ENCODE results near the gene RPS6KA2.

The RPS6KA2 gene

DNA sequence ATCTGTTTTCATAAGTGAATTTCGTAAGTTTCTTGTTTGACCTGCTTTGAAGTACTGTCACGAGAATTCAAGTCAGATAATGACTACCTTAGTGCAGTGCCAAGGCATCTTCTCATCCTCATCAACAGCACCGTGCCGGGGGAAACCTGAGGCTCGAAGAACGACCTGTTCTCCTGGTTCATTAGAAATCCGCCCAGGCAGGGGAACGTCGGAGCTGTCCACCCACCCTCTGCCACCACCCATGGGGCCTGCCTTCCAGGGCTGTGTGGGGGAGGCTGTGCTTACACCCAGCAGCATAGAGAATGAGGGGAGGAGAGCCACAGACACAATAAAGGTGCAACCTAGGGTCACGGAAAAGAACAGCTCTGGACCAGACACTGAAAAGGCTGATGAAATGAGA, 142.2 kb downstream of the RPS6KA2 start:
- Histone ChIP-seq H3K27ac (ENCODE audit: low read length) (no peak overlapping the region), H4K20me1 (ENCODE audit: insufficient read depth, low read length) (no peaks in the 10 kb centered on the region), H3K4me3 (ENCODE audit: low read depth in 1 of 2, low read length in 2 of 2) (no peak overlapping the region), H3K27me3 (ENCODE audit: insufficient read depth, low read length, poor library complexity) (no peaks in the 10 kb centered on the region), H3K9ac (ENCODE audit: low read depth, low read length) (no peak overlapping the region), H3K4me1 (ENCODE audit: insufficient read depth, low read length) (peaks cover 23% of the 10 kb centered on the region), H3K79me2 (ENCODE audit: insufficient read depth, low read length) (no peaks in the 10 kb centered on the region), H3K4me2 (ENCODE audit: insufficient read depth, low read length) (no peak overlapping the region), H2AFZ (ENCODE audit: low read depth, low read length) (no peak overlapping the region), H3K9me3 (ENCODE audit: insufficient read depth, low read length, severe bottlenecking) (no peaks in the 10 kb centered on the region), H3K36me3 (ENCODE audit: insufficient read depth, low read length) (no peaks in the 10 kb centered on the region)
- ATAC-seq (ENCODE audit: insufficient read depth, low read depth) = no peak
- no peak for DNase-seq
- TF ChIP-seq, protein P1, sequence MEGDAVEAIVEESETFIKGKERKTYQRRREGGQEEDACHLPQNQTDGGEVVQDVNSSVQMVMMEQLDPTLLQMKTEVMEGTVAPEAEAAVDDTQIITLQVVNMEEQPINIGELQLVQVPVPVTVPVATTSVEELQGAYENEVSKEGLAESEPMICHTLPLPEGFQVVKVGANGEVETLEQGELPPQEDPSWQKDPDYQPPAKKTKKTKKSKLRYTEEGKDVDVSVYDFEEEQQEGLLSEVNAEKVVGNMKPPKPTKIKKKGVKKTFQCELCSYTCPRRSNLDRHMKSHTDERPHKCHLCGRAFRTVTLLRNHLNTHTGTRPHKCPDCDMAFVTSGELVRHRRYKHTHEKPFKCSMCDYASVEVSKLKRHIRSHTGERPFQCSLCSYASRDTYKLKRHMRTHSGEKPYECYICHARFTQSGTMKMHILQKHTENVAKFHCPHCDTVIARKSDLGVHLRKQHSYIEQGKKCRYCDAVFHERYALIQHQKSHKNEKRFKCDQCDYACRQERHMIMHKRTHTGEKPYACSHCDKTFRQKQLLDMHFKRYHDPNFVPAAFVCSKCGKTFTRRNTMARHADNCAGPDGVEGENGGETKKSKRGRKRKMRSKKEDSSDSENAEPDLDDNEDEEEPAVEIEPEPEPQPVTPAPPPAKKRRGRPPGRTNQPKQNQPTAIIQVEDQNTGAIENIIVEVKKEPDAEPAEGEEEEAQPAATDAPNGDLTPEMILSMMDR (IDR thresholded peaks at IDR 0.05; ENCODE audit: borderline replicate concordance, extremely low read depth, low read length, poor library complexity, severe bottlenecking) = no peak
- no peak for TF ChIP-seq EZH2 (IDR thresholded peaks at IDR 0.05; ENCODE audit: borderline replicate concordance, low read depth, low read length, severe bottlenecking)

DNA sequence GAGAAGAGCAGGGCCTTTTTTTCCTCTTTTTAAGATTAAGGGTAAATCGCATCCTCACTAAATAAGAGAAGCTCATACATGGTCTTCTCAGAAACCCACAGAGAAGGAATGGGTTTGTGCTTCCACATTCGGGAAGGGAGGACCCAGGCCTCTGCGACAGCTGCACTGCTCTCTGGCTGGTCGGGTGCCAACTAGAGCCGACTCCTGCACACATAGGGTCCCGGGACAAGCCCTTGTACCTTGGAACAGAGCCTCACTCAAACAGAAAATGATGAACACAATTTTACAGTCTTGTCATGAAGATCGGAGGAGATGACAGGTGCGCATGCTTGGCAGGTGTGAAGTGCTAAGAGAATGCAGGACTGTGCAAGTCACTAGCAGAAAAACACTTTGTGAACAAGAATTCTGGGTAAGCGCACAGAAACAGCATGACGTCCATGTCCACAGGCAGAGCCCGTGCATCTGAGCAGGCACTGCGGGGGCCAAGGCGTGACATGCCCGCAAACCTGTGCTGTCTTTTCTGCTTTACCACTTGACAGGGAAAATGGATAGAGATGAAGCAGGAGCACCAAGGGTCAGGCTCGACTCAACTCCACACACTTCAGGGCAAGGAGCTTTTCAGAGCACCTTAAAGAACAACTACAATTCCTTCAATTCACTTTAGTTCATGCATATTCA, 143.3 kb downstream of the RPS6KA2 start:
- Histone ChIP-seq H3K79me2 (ENCODE audit: insufficient read depth, low read length) (no peaks in the 10 kb centered on the region), H2AFZ (ENCODE audit: low read depth, low read length) (no peak overlapping the region), H3K27me3 (ENCODE audit: insufficient read depth, low read length, poor library complexity) (no peaks in the 10 kb centered on the region), H3K9ac (ENCODE audit: low read depth, low read length) (no peak overlapping the region), H3K4me2 (ENCODE audit: insufficient read depth, low read length) (no peak overlapping the region), H4K20me1 (ENCODE audit: insufficient read depth, low read length) (no peaks in the 10 kb centered on the region), H3K9me3 (ENCODE audit: insufficient read depth, low read length, severe bottlenecking) (no peaks in the 10 kb centered on the region), H3K27ac (ENCODE audit: low read length) (no peak overlapping the region), H3K4me1 (ENCODE audit: insufficient read depth, low read length) (peaks cover 20% of the 10 kb centered on the region), H3K4me3 (ENCODE audit: low read depth in 1 of 2, low read length in 2 of 2) (no peak overlapping the region), H3K36me3 (ENCODE audit: insufficient read depth, low read length) (no peaks in the 10 kb centered on the region)
- TF ChIP-seq, protein P1 (IDR thresholded peaks at IDR 0.05; ENCODE audit: borderline replicate concordance, extremely low read depth, low read length, poor library complexity, severe bottlenecking) = no peak
- no peak for TF ChIP-seq EZH2 (IDR thresholded peaks at IDR 0.05; ENCODE audit: borderline replicate concordance, low read depth, low read length, severe bottlenecking)
- ATAC-seq (ENCODE audit: insufficient read depth, low read depth) (no peak), DNase-seq (no peak)

GRCh38 chr6:166483026-166483425, 144.0 kb downstream of the RPS6KA2 start:
- H3K27me3 ChIP-seq (ENCODE audit: insufficient read depth, low read length, poor library complexity) = no peaks in the 10 kb centered on the region
- DNase-seq = no peak
- no peaks in the 10 kb centered on the region for H4K20me1 ChIP-seq (ENCODE audit: insufficient read depth, low read length)
- no peak for ATAC-seq (ENCODE audit: insufficient read depth, low read depth)
- H3K27ac ChIP-seq (ENCODE audit: low read length) = no peak overlapping the region
- no peak overlapping the region for H3K4me3 ChIP-seq (ENCODE audit: low read depth in 1 of 2, low read length in 2 of 2)
- H3K9ac ChIP-seq (ENCODE audit: low read depth, low read length) = no peak overlapping the region
- H3K9me3 ChIP-seq (ENCODE audit: insufficient read depth, low read length, severe bottlenecking) = no peaks in the 10 kb centered on the region
- H3K36me3 ChIP-seq (ENCODE audit: insufficient read depth, low read length) = no peaks in the 10 kb centered on the region
- no peak overlapping the region for H3K4me2 ChIP-seq (ENCODE audit: insufficient read depth, low read length)
- peaks cover 13% of the 10 kb centered on the region for H3K4me1 ChIP-seq (ENCODE audit: insufficient read depth, low read length)
- H2AFZ ChIP-seq (ENCODE audit: low read depth, low read length) = no peak overlapping the region
- TF ChIP-seq, protein P1 (IDR thresholded peaks at IDR 0.05; ENCODE audit: borderline replicate concordance, extremely low read depth, low read length, poor library complexity, severe bottlenecking) = no peak
- TF ChIP-seq EZH2 (IDR thresholded peaks at IDR 0.05; ENCODE audit: borderline replicate concordance, low read depth, low read length, severe bottlenecking) = no peak
- no peaks in the 10 kb centered on the region for H3K79me2 ChIP-seq (ENCODE audit: insufficient read depth, low read length)
